ENCODE results near the gene ISLR.

The ISLR gene

DNA sequence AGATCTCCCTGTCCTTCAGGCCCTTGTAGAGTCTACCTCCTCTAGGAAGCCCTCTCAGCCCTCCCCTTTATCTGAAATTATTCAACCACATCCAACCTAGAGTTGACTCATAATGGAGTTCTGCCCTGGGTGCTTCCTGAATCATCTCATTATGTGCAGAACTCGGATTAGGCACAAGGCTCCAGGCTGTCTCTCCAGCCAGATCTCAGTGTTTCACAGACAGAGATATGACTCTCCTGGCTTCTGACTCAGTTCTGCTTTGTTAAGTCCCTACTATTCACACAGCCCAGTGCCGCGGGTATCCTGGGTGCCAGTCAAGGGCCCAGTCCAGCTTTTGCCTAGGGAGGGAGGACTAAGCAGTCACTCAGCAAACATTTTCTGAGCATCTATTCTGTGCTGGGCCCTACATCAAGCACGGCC, 19.8 kb downstream of the ISLR start:
- H2AFZ ChIP-seq (ENCODE audit: low read length): no peak overlapping the region
- no peaks in the 10 kb centered on the region for H3K79me2 ChIP-seq (ENCODE audit: insufficient read depth, low read length)
- H3K9me3 ChIP-seq (ENCODE audit: low read length): no peaks in the 10 kb centered on the region
- no peak overlapping the region for H3K27ac ChIP-seq (ENCODE audit: low read depth, low read length, poor library complexity, severe bottlenecking)
- H3K4me1 ChIP-seq (ENCODE audit: insufficient read depth, low read length, severe bottlenecking): no peaks in the 10 kb centered on the region
- no peak overlapping the region for H3K9ac ChIP-seq (ENCODE audit: low read length)
- H3K4me3 ChIP-seq (ENCODE audit: low read depth, low read length, poor library complexity, severe bottlenecking): no peak overlapping the region
- H3K9me2 ChIP-seq (ENCODE audit: low read depth, low read length): no peaks in the 10 kb centered on the region
- no peak overlapping the region for H3K4me2 ChIP-seq (ENCODE audit: low read length)
- TF ChIP-seq, protein P1, sequence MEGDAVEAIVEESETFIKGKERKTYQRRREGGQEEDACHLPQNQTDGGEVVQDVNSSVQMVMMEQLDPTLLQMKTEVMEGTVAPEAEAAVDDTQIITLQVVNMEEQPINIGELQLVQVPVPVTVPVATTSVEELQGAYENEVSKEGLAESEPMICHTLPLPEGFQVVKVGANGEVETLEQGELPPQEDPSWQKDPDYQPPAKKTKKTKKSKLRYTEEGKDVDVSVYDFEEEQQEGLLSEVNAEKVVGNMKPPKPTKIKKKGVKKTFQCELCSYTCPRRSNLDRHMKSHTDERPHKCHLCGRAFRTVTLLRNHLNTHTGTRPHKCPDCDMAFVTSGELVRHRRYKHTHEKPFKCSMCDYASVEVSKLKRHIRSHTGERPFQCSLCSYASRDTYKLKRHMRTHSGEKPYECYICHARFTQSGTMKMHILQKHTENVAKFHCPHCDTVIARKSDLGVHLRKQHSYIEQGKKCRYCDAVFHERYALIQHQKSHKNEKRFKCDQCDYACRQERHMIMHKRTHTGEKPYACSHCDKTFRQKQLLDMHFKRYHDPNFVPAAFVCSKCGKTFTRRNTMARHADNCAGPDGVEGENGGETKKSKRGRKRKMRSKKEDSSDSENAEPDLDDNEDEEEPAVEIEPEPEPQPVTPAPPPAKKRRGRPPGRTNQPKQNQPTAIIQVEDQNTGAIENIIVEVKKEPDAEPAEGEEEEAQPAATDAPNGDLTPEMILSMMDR (IDR thresholded peaks at IDR 0.05; ENCODE audit: low read length): no peak
- TF ChIP-seq EZH2 (IDR thresholded peaks at IDR 0.05; ENCODE audit: borderline replicate concordance, low read length): no peak
- H3K27me3 ChIP-seq (ENCODE audit: insufficient read depth, low read length): no peaks in the 10 kb centered on the region
- H3K36me3 ChIP-seq (ENCODE audit: insufficient read depth, low read length): no peaks in the 10 kb centered on the region
- no peaks in the 10 kb centered on the region for H4K20me1 ChIP-seq (ENCODE audit: insufficient read depth, low read length)
- no peaks in the 10 kb centered on the region for H3F3A ChIP-seq (ENCODE audit: insufficient read depth, low read length)

DNA sequence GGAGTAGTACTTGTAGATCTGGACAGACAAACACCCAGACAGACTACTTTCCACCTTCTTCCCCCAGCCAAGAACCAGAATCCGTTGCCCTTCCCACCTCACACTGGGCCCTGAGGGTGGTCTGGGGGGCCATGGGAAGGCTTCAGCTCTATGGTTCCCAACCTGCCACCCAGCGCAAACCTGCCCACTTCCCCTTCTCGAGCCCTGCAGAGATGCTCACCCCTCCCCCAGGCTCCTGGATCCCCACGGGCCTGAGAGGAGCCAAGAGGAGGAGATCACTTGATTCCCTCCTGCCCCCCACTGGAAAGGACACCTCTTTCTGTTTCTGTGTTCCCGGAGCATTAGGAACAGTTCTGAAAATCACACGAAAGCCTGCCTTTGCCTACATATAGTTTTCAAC, 20.4 kb downstream of the ISLR start:
- H3K4me2 ChIP-seq (ENCODE audit: low read length): no peak overlapping the region
- H2AFZ ChIP-seq (ENCODE audit: low read length): no peak overlapping the region
- H3K79me2 ChIP-seq (ENCODE audit: insufficient read depth, low read length): no peaks in the 10 kb centered on the region
- H3K4me3 ChIP-seq (ENCODE audit: low read depth, low read length, poor library complexity, severe bottlenecking): no peak overlapping the region
- no peaks in the 10 kb centered on the region for H3F3A ChIP-seq (ENCODE audit: insufficient read depth, low read length)
- H3K27me3 ChIP-seq (ENCODE audit: insufficient read depth, low read length): no peaks in the 10 kb centered on the region
- no peaks in the 10 kb centered on the region for H4K20me1 ChIP-seq (ENCODE audit: insufficient read depth, low read length)
- H3K9me2 ChIP-seq (ENCODE audit: low read depth, low read length): no peaks in the 10 kb centered on the region
- H3K9ac ChIP-seq (ENCODE audit: low read length): no peak overlapping the region
- no peaks in the 10 kb centered on the region for H3K36me3 ChIP-seq (ENCODE audit: insufficient read depth, low read length)
- TF ChIP-seq, protein P1 (IDR thresholded peaks at IDR 0.05; ENCODE audit: low read length): no peak
- TF ChIP-seq EZH2 (IDR thresholded peaks at IDR 0.05; ENCODE audit: borderline replicate concordance, low read length): no peak
- H3K4me1 ChIP-seq (ENCODE audit: insufficient read depth, low read length, severe bottlenecking): no peaks in the 10 kb centered on the region
- no peak overlapping the region for H3K27ac ChIP-seq (ENCODE audit: low read depth, low read length, poor library complexity, severe bottlenecking)
- no peaks in the 10 kb centered on the region for H3K9me3 ChIP-seq (ENCODE audit: low read length)

DNA sequence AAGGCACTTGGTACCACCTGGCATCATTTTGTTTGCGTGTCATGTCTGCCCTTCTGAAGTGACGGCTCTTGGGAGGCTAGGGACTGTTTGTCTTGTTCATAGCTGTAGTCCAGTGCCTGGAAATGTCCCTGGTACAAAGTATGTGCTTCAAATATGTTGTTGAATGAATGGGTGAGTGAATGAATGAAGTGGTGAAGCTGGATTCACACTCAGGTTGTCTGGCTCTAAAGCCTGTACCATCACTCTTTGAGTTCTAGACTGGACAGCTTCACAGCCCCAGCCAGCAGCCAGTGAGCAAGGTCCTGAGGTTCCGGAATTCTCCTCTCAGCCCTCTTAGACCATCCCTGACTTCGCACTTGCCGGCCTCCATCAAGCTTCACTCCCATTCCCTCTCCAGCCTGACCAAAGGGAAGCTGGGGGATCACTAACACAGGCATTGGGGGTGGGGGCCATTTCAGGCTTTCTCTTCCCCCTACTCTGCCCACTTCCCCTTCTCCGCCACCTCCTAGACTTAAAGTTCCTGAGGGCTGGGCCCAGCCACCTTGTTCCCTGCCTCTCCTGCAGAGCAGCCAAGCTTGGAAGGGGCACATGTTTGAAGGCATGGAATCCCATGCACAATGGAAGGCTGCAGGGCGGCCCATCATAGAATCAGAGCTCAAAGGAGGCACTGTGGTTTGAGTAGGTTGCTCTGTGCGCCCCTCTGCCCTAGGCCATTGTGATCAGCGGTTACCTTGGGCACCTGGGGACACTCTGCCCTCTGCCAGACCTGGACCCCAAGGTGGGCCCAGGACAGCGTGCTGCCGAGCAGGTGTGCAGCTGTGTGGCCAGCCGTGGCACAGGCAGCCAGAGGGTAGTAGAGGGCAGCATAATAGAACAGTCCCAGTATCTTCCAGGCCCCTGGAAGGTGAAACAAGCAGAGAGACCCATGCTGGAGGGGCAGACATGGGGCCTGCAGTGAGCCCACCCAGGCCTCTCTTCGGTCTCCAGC, 21.4 kb downstream of the ISLR start:
- Histone ChIP-seq H2AFZ (ENCODE audit: low read length) (no peak overlapping the region), H3K27ac (ENCODE audit: low read depth, low read length, poor library complexity, severe bottlenecking) (no peak overlapping the region), H4K20me1 (ENCODE audit: insufficient read depth, low read length) (no peaks in the 10 kb centered on the region), H3K9ac (ENCODE audit: low read length) (no peak overlapping the region), H3F3A (ENCODE audit: insufficient read depth, low read length) (no peaks in the 10 kb centered on the region), H3K4me1 (ENCODE audit: insufficient read depth, low read length, severe bottlenecking) (no peaks in the 10 kb centered on the region), H3K9me3 (ENCODE audit: low read length) (no peaks in the 10 kb centered on the region), H3K79me2 (ENCODE audit: insufficient read depth, low read length) (no peaks in the 10 kb centered on the region), H3K4me3 (ENCODE audit: low read depth, low read length, poor library complexity, severe bottlenecking) (no peak overlapping the region), H3K27me3 (ENCODE audit: insufficient read depth, low read length) (no peaks in the 10 kb centered on the region), H3K9me2 (ENCODE audit: low read depth, low read length) (no peaks in the 10 kb centered on the region), H3K36me3 (ENCODE audit: insufficient read depth, low read length) (no peaks in the 10 kb centered on the region), H3K4me2 (ENCODE audit: low read length) (no peak overlapping the region)
- no peak for TF ChIP-seq EZH2 (IDR thresholded peaks at IDR 0.05; ENCODE audit: borderline replicate concordance, low read length)
- TF ChIP-seq, protein P1 (IDR thresholded peaks at IDR 0.05; ENCODE audit: low read length): no peak
